ENCODE results near the gene LAP3.

LAP3 gene

GRCh38 chr4:17654701-17655100 is 77.7 kb downstream of the LAP3 start:
- no peak for TF ChIP-seq POU2F2 (IDR thresholded peaks at IDR 0.05; ENCODE audit: low read depth, low read length)
- no peak for TF ChIP-seq PAX5 (IDR thresholded peaks at IDR 0.05; ENCODE audit: insufficient read depth, low read length, severe bottlenecking)
- TF ChIP-seq POLR2A (IDR thresholded peaks at IDR 0.05; ENCODE audit: low read depth, low read length): no peak
- TF ChIP-seq POLR2AphosphoS5 (IDR thresholded peaks at IDR 0.05; ENCODE audit: low read depth, low read length): no peak
- TF ChIP-seq SPI1 (IDR thresholded peaks at IDR 0.05; ENCODE audit: low read depth, low read length): no peak
- TF ChIP-seq TAF1 (IDR thresholded peaks at IDR 0.05; ENCODE audit: low read depth, low read length): no peak
- FAIRE-seq: no peak

GRCh38 chr4:17657090-17657489 is 80.1 kb downstream of the LAP3 start:
- FAIRE-seq (no peak), DNase-seq (ENCODE audit: insufficient read length, low spot score) (no peak)
- TF ChIP-seq POU2F2 (IDR thresholded peaks at IDR 0.05; ENCODE audit: low read depth, low read length) (no peak), POLR2AphosphoS5 (IDR thresholded peaks at IDR 0.05; ENCODE audit: low read depth, low read length) (no peak), TAF1 (IDR thresholded peaks at IDR 0.05; ENCODE audit: low read depth, low read length) (no peak), POLR2A (IDR thresholded peaks at IDR 0.05; ENCODE audit: low read depth, low read length) (no peak), SPI1 (IDR thresholded peaks at IDR 0.05; ENCODE audit: low read depth, low read length) (no peak), PAX5 (IDR thresholded peaks at IDR 0.05; ENCODE audit: insufficient read depth, low read length, severe bottlenecking) (no peak)

More at GRCh38 chr4:17654701-17655100, 77.7 kb downstream of the LAP3 start:
- no peak for DNase-seq (ENCODE audit: insufficient read length, low spot score)
